HEK293 (cell line): ENCODE measurements around the gene JAM3.
A peak's percentile ranks its signal among the peaks of the same experiment; 100 is the strongest.

Experiments used
- CTCF ChIA-PET: fragments of 350-600 bp; formaldehyde crosslinking; extraction: SDS; loops from one replicate; lab custom pipeline; 2021; ENCODE audit warnings: antibody characterized with exemption; lab: Yijun Ruan, JAX
- POLR2A ChIA-PET: fragments of 300-600 bp; formaldehyde crosslinking; extraction: SDS; loops from one replicate; lab custom pipeline; 2020; ENCODE audit warnings: antibody characterized with exemption, inconsistent platforms; lab: Yijun Ruan, JAX
- H3K27ac ChIP-seq: fragments of 200-500 bp; sonication (Bioruptor generic); 2 replicates; pipeline ENCODE4 v1.5.1; 2014; ENCODE audit warnings: low read depth, low read length, control low read depth, inconsistent platforms; ENCODE audit errors: extremely low read depth
- H3K36me3 ChIP-seq, 2 experiments: fragments of 200-500 bp in 1 of 2; sonication (Bioruptor generic) in 1 of 2; 1 replicate in 1 of 2; 2 replicates in 1 of 2; pipeline ENCODE4 v1.5.1; 2014 to 2017; ENCODE audit warnings: inconsistent platforms in 2 of 2, low read length in 2 of 2; ENCODE audit not compliant: control insufficient read depth in 2 of 2, insufficient read depth in 1 of 2
- H3K4me1 ChIP-seq: fragments of 200-500 bp; sonication (Bioruptor generic); 2 replicates; pipeline ENCODE4 v1.5.1; 2014; ENCODE audit warnings: mild to moderate bottlenecking, low read length, inconsistent platforms; ENCODE audit not compliant: control insufficient read depth, insufficient read depth
- H3K4me3 ChIP-seq: 2 replicates; pipeline ENCODE4 v1.5.1; 2011; ENCODE audit warnings: low read depth, mild to moderate bottlenecking, control low read depth, low read length, moderate library complexity
- H3K9me3 ChIP-seq: fragments of 200-500 bp; sonication (Bioruptor generic); 2 replicates; pipeline ENCODE4 v1.5.1; 2014; ENCODE audit warnings: low read depth, low read length, inconsistent platforms; ENCODE audit not compliant: control insufficient read depth, insufficient read depth
- BCL11A ChIP-seq: fragments of 450-650 bp; formaldehyde crosslinking; IDR thresholded peaks from 2 replicates; pipeline ENCODE4 v1.5.1; 2016; ENCODE audit warnings: low read depth, missing biosample characterization, missing genetic modification characterization
- HIC1 ChIP-seq: fragments of 450-650 bp; formaldehyde crosslinking; IDR thresholded peaks from 2 replicates; pipeline ENCODE4 v1.5.1; 2016; ENCODE audit warnings: missing biosample characterization, missing genetic modification characterization
- HOXD13 ChIP-seq: sonication (generic); formaldehyde crosslinking; IDR thresholded peaks from 2 replicates; pipeline ENCODE4 v1.8.0; 2022; ENCODE audit warnings: missing genetic modification reagents, borderline replicate concordance
- SETDB1 ChIP-seq: IDR thresholded peaks from one replicate; pipeline ENCODE4 v1.6.1; 2017; ENCODE audit warnings: mild to moderate bottlenecking, low read length, moderate library complexity, mixed read lengths; ENCODE audit not compliant: insufficient read length
- ZFP3 ChIP-seq: fragments of 450-650 bp; formaldehyde crosslinking; IDR thresholded peaks from 2 replicates; pipeline ENCODE4 v1.5.1; 2016; ENCODE audit warnings: low read depth, missing biosample characterization, missing genetic modification characterization
- ZFP69B ChIP-seq: fragments of 450-650 bp; formaldehyde crosslinking; IDR thresholded peaks from 2 replicates; pipeline ENCODE4 v1.5.1; 2016; ENCODE audit warnings: missing biosample characterization, missing genetic modification characterization
- ZNF2 ChIP-seq: fragments of 450-650 bp; formaldehyde crosslinking; IDR thresholded peaks from 2 replicates; pipeline ENCODE4 v1.5.1; 2016; ENCODE audit warnings: missing biosample characterization, missing genetic modification characterization
- ZNF202 ChIP-seq: fragments of 450-650 bp; formaldehyde crosslinking; IDR thresholded peaks from 2 replicates; pipeline ENCODE4 v1.5.1; 2016; ENCODE audit warnings: missing biosample characterization, missing genetic modification characterization, borderline replicate concordance
- ZNF366 ChIP-seq: fragments of 450-650 bp; formaldehyde crosslinking; conservative IDR thresholded peaks from 2 replicates; pipeline ENCODE4 v1.5.1; 2016; ENCODE audit warnings: missing biosample characterization, missing genetic modification characterization
- ZNF404 ChIP-seq: fragments of 450-650 bp; formaldehyde crosslinking; IDR thresholded peaks from 2 replicates; pipeline ENCODE4 v1.5.1; 2017; ENCODE audit warnings: missing biosample characterization, missing genetic modification characterization
- ZNF416 ChIP-seq: fragments of 450-650 bp; formaldehyde crosslinking; IDR thresholded peaks from 2 replicates; pipeline ENCODE4 v1.5.1; 2016; ENCODE audit warnings: missing biosample characterization, missing genetic modification characterization
- ZNF501 ChIP-seq: fragments of 450-650 bp; formaldehyde crosslinking; IDR thresholded peaks from 2 replicates; pipeline ENCODE4 v1.5.1; 2016; ENCODE audit warnings: missing biosample characterization, missing genetic modification characterization
- ZNF558 ChIP-seq: fragments of 450-650 bp; formaldehyde crosslinking; IDR thresholded peaks from 2 replicates; pipeline ENCODE4 v1.5.1; 2016; ENCODE audit warnings: missing biosample characterization, missing genetic modification characterization
- ZSCAN30 ChIP-seq: fragments of 450-650 bp; IDR thresholded peaks from 2 replicates; pipeline ENCODE4 v1.5.1; 2018; ENCODE audit warnings: missing biosample characterization, mild to moderate bottlenecking, missing genetic modification characterization, moderate library complexity
- TF ChIP-seq, protein P1 (sequence below): fragments of 450-650 bp; formaldehyde crosslinking; conservative IDR thresholded peaks from 2 replicates; pipeline ENCODE4 v1.5.1; 2016; ENCODE audit warnings: low read depth, missing biosample characterization, missing genetic modification characterization

JAM3 gene

GRCh38 chr11:134131628-134132244 is 62.9 kb downstream of the JAM3 start:
- TF ChIP-seq SETDB1 (peak; percentile 79), ZNF558 (tag by site-specific recombination) (peak; percentile 98), ZFP69B (tag by site-specific recombination) (no peak)
- Histone ChIP-seq H3K9me3 (no peaks in the 10 kb centered on the region), H3K36me3 (no peaks in the 10 kb centered on the region), H3K4me1 (no peaks in the 10 kb centered on the region), H3K4me3 (no peak overlapping the region), H3K27ac (no peak overlapping the region)
- POLR2A ChIA-PET: no interaction called here
- CTCF ChIA-PET: no interaction called here

GRCh38 chr11:134132808-134133207 is 63.9 kb downstream of the JAM3 start:
- no peaks in the 10 kb centered on the region for H3K9me3 ChIP-seq

DNA sequence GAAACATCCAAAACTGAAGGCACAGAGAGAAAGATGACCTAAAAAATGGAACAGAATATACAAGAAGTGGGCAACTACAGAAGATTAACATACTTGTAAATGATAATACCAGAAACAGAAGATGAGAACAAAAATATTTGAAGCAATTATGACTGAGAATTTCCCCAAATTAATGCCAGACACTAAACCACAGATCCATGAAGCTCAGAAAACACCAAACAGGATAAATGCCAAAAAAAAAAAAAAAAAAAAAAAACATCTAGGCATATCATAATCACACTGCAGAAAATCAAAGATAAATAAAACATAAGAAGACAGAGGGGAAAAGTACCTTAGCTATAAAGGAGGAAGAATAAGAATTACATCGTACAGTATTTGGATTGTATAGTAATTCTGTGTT is 65.3 kb downstream of the JAM3 start:
- TF ChIP-seq ZNF558 (tag by site-specific recombination) (peak; percentile 95), ZNF2 (tag by site-specific recombination) (no peak)
- no peak overlapping the region for H3K4me3 ChIP-seq
- H3K36me3 ChIP-seq: no peaks in the 10 kb centered on the region
- H3K4me1 ChIP-seq: no peaks in the 10 kb centered on the region
- no peak overlapping the region for H3K27ac ChIP-seq
- H3K9me3 ChIP-seq: no peaks in the 10 kb centered on the region
- CTCF ChIA-PET: interaction anchor here (0.5 to 1.0 kb wide), 3 partner anchors 62 to 1642 kb away, joined by 3 to 4 read pairs (median 3); no protein-coding TSS in a partner anchor
- POLR2A ChIA-PET: no interaction called here

More at GRCh38 chr11:134132808-134133207, 63.9 kb downstream of the JAM3 start:
- Histone ChIP-seq H3K4me1 (no peaks in the 10 kb centered on the region), H3K36me3 (no peaks in the 10 kb centered on the region), H3K27ac (no peak overlapping the region), H3K4me3 (no peak overlapping the region)
- ChIA-PET POLR2A (no interaction called here), CTCF (interaction anchor here (0.6 kb wide), 1 partner anchor 205 kb away, joined by 3 read pairs; no protein-coding TSS in a partner anchor)
- TF ChIP-seq ZNF202 (no peak), ZFP3 (tag by site-specific recombination) (no peak), ZNF404 (tag by site-specific recombination) (no peak), HIC1 (tag by site-specific recombination) (no peak), ZNF366 (no peak), ZNF501 (tag by site-specific recombination) (no peak), HOXD13 (no peak), ZNF416 (tag by site-specific recombination) (no peak), ZSCAN30 (tag by site-specific recombination) (no peak), BCL11A (tag by site-specific recombination) (no peak)
- TF ChIP-seq, protein P1, sequence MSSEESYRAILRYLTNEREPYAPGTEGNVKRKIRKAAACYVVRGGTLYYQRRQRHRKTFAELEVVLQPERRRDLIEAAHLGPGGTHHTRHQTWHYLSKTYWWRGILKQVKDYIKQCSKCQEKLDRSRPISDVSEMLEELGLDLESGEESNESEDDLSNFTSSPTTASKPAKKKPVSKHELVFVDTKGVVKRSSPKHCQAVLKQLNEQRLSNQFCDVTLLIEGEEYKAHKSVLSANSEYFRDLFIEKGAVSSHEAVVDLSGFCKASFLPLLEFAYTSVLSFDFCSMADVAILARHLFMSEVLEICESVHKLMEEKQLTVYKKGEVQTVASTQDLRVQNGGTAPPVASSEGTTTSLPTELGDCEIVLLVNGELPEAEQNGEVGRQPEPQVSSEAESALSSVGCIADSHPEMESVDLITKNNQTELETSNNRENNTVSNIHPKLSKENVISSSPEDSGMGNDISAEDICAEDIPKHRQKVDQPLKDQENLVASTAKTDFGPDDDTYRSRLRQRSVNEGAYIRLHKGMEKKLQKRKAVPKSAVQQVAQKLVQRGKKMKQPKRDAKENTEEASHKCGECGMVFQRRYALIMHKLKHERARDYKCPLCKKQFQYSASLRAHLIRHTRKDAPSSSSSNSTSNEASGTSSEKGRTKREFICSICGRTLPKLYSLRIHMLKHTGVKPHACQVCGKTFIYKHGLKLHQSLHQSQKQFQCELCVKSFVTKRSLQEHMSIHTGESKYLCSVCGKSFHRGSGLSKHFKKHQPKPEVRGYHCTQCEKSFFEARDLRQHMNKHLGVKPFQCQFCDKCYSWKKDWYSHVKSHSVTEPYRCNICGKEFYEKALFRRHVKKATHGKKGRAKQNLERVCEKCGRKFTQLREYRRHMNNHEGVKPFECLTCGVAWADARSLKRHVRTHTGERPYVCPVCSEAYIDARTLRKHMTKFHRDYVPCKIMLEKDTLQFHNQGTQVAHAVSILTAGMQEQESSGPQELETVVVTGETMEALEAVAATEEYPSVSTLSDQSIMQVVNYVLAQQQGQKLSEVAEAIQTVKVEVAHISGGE (tag by site-specific recombination): no peak
